Fibroblast of lung (primary cell): ENCODE measurements around the gene GRIK4.

Experiments used
- CTCF ChIP-seq, 2 donors: IDR thresholded peaks in 1 of 2; conservative IDR thresholded peaks in 1 of 2; 1 replicate in 1 of 2; 2 replicates in 1 of 2; pipeline ENCODE4 v1.5.1; 2011 to 2012; ENCODE audit warnings: low read length in 2 of 2, control low read depth in 1 of 2, inconsistent platforms in 1 of 2, low read depth in 1 of 2, mild to moderate bottlenecking in 1 of 2
- EZH2 ChIP-seq: IDR thresholded peaks from 2 replicates; pipeline ENCODE4 v1.5.1; 2012; ENCODE audit warnings: low read length, control low read depth, mild to moderate bottlenecking; ENCODE audit errors: missing control alignments

- TF ChIP-seq CTCF (conservative IDR thresholded peaks at IDR 0.05 in 1 of 2, IDR thresholded peaks at IDR 0.05 in 1 of 2; ENCODE audit: low read depth in 1 of 2, low read length in 2 of 2): no peak
- TF ChIP-seq EZH2: no peak
These were observed 151.6 kb downstream of the GRIK4 start for GRCh38 chr11:120663142-120663541.
